Cardiac fibroblast (primary cell): ENCODE results near the gene COL9A3.
A peak's percentile ranks its signal among the peaks of the same experiment; 100 is the strongest.

Source experiments
- DNase-seq, 2 donors: peaks; one replicate each; pipeline versions ENCODE4 v3.0.0 to v3.0.0-alpha.2; 2010; ENCODE audit warnings: low read depth in 2 of 2
- H3K4me3 ChIP-seq, 2 donors: replicated peaks in 1 of 2; 1 replicate in 1 of 2; 2 replicates in 1 of 2; pipeline ENCODE4 v1.5.1; 2011; ENCODE audit warnings: low read depth in 2 of 2, low read length in 2 of 2, mild to moderate bottlenecking in 2 of 2, moderate library complexity in 1 of 2
- TF ChIP-seq, protein P1 (sequence below): IDR thresholded peaks from one replicate; pipeline ENCODE4 v1.5.1; 2011; ENCODE audit warnings: low read depth, mild to moderate bottlenecking, low read length, inconsistent platforms

Gene COL9A3

GRCh38 chr20:62806383-62807050 is 10.3 kb upstream of the COL9A3 start:
- peak overlapping the region; percentile 72 to 87 for H3K4me3 ChIP-seq
- TF ChIP-seq, protein P1, sequence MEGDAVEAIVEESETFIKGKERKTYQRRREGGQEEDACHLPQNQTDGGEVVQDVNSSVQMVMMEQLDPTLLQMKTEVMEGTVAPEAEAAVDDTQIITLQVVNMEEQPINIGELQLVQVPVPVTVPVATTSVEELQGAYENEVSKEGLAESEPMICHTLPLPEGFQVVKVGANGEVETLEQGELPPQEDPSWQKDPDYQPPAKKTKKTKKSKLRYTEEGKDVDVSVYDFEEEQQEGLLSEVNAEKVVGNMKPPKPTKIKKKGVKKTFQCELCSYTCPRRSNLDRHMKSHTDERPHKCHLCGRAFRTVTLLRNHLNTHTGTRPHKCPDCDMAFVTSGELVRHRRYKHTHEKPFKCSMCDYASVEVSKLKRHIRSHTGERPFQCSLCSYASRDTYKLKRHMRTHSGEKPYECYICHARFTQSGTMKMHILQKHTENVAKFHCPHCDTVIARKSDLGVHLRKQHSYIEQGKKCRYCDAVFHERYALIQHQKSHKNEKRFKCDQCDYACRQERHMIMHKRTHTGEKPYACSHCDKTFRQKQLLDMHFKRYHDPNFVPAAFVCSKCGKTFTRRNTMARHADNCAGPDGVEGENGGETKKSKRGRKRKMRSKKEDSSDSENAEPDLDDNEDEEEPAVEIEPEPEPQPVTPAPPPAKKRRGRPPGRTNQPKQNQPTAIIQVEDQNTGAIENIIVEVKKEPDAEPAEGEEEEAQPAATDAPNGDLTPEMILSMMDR, result no peak
- DNase-seq, result no peak

- peak overlapping the region in 1 of 2 donors; percentile 3 for H3K4me3 ChIP-seq
- no peak for DNase-seq
- TF ChIP-seq, protein P1, result no peak
Observed at GRCh38 chr20:62807444-62808210, 9.2 kb upstream of the COL9A3 start.

DNA sequence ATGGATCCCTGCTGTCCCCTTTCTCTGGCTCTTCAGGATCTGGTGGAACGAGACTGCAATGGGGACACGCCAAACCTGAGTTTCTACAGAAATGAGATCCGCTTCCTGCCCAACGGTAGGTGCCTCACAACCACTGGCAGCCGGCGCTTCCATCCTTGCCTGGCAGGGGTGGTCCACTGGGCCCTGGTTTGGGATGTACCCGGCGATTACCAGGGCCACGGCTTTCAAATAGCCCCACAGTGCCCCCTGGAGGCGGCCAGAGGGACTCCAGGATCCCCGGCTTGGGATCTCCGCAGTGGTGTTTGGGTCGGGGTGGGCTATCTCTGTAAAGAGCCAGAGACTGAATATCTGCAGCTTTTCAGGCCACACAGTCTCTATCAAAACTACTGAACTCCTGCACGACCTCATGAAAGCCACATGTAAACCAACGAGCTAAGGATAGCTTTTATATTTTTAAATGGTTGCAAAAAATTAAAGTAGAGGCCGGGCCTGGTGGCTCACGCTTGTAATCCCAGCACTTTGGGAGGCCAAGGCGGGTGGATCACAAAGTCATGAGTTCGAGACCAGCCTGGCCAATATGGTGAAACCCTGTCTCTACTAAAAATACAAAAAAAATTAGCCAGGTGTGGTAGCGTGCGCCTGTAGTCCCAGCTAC is 8.5 kb upstream of the COL9A3 start:
- H3K4me3 ChIP-seq, result no peak overlapping the region
- TF ChIP-seq, protein P1, result peak; percentile 94
- DNase-seq, result peak; percentile 59 to 66

DNA sequence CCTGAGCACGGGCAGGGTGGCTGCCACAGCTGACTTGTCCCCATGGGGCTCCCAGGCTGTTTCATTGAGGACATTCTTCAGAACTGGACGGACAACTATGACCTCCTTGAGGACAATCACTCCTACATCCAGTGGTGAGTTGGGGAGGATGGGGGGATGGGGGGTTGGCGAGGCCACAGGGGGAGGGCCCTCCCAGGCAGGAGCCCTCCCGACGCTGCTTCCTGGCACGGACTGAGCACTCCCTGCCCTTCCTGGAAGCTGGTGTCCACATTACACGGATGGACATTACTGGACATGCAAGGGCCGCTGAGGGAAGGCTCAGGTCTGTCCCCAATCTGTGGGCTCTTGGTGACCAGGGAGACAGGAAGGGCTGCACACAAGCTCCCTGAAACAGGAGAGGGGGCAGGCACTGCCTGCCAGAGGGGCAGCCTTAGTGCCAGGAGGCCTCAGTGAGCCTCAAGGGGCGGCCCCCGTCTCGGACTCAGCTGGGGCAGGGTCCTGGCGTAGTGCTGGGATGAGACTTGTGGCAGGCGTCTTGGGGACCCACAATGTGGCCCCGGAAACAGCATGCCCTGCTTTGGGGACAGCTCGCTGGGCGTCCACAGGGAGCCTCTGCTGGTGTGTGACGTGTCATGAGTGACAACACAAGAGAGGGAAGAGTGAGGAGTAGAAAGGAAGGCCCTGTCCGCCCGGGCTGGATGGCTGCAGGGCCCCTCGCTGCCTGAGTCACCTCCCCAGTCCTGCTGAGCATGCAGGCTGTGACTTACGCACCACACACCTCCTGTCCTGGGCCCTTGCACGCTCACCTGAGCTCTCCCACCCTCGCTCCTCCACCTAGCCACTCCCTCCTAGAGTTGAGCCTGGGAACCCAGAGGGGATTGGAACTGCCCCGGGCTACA is 7.1 kb upstream of the COL9A3 start:
- TF ChIP-seq, protein P1, result no peak
- DNase-seq, result no peak
- no peak overlapping the region for H3K4me3 ChIP-seq

DNA sequence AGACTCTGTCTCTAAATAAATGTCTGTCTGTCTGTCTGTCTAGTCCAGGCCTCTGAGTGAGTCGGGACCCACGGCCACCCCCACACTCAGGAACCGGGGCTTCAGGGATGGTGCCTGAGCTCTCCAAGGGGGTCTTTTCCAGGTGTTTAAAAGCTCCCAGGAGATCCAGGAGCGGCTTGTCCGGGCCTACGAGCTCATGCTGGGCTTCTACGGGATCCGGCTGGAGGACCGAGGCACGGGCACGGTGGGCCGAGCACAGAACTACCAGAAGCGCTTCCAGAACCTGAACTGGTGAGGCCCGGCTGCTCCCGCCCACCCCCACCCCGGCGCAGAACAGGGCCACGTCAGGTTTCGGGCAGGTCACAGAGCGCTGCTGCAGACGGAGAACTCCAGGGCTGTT is 5.5 kb upstream of the COL9A3 start:
- no peak for DNase-seq
- TF ChIP-seq, protein P1, result no peak
- H3K4me3 ChIP-seq, result no peak overlapping the region

DNA sequence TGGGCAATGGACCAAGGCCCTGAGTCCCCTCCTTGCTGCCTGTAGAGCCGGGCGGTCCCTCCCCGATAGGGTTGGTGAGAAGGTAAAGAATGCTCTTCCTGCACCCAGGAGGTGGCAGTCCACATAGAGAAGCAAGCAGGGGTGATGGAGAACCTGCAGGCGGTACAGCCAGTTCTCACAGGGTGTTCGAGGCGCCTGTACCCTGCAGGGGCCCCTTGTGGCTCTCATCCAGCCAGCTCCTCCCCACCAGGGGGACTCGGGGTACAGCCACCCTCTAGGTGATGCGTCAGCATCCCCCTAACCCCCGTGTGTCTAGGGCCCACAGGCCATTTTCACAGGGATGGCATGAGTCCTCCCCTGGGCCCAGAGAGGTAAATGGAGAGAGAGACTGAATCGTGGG is 5.1 kb upstream of the COL9A3 start:
- DNase-seq, result no peak
- H3K4me3 ChIP-seq, result no peak overlapping the region
- TF ChIP-seq, protein P1, result no peak
